Caki2 (cell line): ENCODE results near the gene MIGA1. TPM values are rescaled to one million over a fixed set of nuclear protein-coding genes. Genes with fewer than 3 reads are reported as not detected.

Experiments used
- DNase-seq: peaks from one replicate; pipeline ENCODE4 v3.0.0-alpha.2; 2015; ENCODE audit warnings: low read depth
- in situ Hi-C: cut with HindIII; loops from 2 replicates; pipeline ENCODE4 v1.10.0; 2016; ENCODE audit warnings: low sequenced_read_pairs, low pct_unique_long_range_greater_than_20kb, mixed read lengths
- total RNA-seq: library from RNA; depleted of rRNA; stranded (reverse); fragments of >200 nt; shearing (Covaris generic); gene quantifications from 2 replicates; pipeline ENCODE4 v1.2.3, GENCODE V29; 2014; ENCODE audit warnings: low replicate concordance

The MIGA1 gene
- total RNA-seq, 1 experiment from 2014 or later = 2.8 TPM

- peak; percentile 6 for DNase-seq
- in situ Hi-C loops = no loop called here
Observed at GRCh38 chr1:77831976-77832711, 52.7 kb downstream of the MIGA1 start.

DNA sequence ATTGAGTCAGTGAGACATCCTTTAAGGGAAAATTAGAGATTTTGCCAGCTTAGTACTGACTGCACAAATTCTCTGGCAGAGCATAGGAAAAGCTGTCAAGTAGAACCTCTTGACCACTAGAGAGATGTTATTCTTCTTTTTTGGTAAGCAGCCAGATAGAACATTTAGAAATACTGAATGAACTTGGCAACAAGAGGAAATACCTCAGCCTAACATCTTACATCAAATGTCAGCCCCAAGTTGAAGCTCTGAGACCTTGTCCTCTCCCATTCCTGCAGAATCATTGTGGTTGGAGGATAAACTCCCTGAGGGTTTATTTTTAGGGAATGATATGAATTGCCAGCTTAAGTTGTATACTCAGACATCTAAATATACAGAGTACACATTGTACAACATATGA is 53.5 kb downstream of the MIGA1 start:
- peak; percentile 57 for DNase-seq
- in situ Hi-C loops = no loop called here

DNA sequence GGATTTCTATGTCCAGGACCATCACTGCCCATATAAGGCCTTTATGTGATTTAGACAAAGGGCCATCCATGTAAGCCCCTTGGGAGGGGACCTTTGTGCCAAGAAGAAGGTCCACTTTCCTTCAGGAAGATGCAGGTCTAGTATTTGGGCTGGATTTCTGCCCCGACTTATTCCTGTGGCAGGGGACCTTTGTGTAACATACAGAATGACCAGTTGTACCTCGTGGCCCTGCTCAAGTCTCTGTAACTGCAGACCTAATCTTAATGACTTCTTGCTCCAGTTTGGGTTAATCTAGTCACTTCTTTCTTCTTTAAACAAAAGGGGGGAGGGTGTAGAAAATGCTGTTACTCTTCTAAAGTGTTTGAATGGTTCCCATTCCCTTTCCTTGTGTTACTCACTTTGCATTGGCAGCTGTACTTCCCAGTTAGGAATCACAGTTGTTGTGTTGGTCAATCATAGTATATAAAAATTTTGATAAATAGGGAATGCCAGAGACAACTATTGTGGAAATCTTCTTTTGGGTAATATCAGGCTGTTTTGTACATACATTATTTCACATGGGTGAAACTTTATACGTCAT is 54.2 kb downstream of the MIGA1 start:
- DNase-seq = no peak
- in situ Hi-C loops = no loop called here

DNA sequence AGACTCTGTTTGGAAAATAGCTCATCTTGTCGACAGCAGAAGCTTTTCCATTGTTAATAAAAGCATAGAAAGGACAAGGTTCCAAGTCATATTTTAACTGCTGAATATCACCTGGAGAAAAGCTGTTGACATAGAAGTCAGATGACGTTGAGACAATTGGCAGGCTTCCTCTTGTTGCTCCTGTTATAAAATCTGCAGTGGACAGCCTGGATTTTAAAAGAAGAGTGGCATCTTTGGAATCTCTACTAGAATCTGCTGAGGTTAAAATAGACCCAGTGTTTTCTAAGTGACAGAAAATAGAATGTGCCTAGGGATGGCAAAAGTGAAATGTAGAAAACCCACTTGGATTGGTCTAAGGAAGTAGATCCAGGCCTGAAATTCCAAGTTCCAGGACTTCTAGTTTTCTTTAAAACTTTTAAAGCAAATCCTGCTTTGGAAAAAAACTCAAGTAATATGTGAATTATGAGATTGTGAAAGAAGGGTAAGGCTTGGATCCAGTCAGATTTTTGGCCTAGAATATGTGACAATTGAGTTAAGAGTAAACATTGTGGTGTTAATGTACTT is 55.4 kb downstream of the MIGA1 start:
- in situ Hi-C loops = no loop called here

GRCh38 chr1:77841574-77841973 is 62.1 kb downstream of the MIGA1 start:
- DNase-seq = no peak
- in situ Hi-C loops = no loop called here

More for the DNA sequence above, 55.4 kb downstream of the MIGA1 start:
- peak; percentile 41 for DNase-seq

- in situ Hi-C loops = no loop called here
- DNase-seq = no peak
Observed at GRCh38 chr1:77845951-77846350, 66.5 kb downstream of the MIGA1 start.

- in situ Hi-C loops = no loop called here
Observed at GRCh38 chr1:77846966-77847365, 67.5 kb downstream of the MIGA1 start.

DNA sequence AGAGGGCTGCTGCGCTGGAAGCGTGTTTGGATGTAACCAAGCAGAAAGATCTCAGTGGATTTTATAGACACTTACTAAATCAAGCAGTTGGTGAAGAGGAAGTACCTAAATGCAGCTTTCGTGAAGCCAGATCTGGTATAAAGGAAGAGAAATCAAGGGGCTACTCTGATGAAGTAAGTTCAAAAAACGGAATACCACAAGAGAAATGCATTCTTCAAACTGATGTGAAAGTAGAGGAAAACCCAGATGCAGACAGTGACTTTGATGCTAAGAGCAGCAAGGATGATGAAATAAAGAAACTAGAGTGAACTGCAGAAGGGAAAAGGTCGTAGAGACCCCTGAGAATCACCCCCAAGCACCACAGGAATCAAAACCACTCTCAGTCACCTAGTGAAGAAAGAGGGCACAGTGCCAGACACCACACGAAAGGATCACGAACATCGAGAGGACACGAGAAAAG is 68.2 kb downstream of the MIGA1 start:
- in situ Hi-C loops = no loop called here
- no peak for DNase-seq

More at GRCh38 chr1:77846966-77847365, 67.5 kb downstream of the MIGA1 start:
- DNase-seq = no peak

- in situ Hi-C loops = no loop called here
Observed at GRCh38 chr1:77850082-77850481, 70.6 kb downstream of the MIGA1 start.

GRCh38 chr1:77857552-77857951 is 78.1 kb downstream of the MIGA1 start:
- in situ Hi-C loops = no loop called here
- no peak for DNase-seq

More at GRCh38 chr1:77850082-77850481, 70.6 kb downstream of the MIGA1 start:
- no peak for DNase-seq

DNA sequence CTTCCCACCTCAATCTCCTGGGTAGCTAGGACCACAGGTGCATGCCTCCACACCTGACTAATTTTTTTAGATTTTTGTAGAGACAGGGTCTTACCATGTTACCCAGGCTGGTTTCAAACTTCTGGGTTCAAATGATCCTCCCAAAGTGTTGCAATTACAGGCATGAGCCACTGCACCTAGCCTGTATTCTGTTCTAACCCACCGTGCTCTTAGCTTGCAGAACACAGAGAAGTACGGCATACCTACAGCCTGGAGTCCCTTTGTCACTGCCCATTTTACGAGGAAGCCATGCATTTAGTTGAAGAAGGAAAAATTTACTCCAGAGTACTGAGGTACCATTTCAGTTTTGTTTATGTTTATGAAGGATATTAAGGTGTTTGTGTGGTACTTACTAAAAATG is 79.3 kb downstream of the MIGA1 start:
- no peak for DNase-seq
- in situ Hi-C loops = no loop called here

- no peak for DNase-seq
- in situ Hi-C loops = no loop called here
Observed at GRCh38 chr1:77859248-77859647, 79.8 kb downstream of the MIGA1 start.

- in situ Hi-C loops = no loop called here
- no peak for DNase-seq
Observed at GRCh38 chr1:77866296-77866695, 86.8 kb downstream of the MIGA1 start.

- DNase-seq = no peak
- in situ Hi-C loops = no loop called here
Observed at GRCh38 chr1:77872645-77873044, 93.2 kb downstream of the MIGA1 start.

GRCh38 chr1:77873461-77873860 is 94.0 kb downstream of the MIGA1 start:
- in situ Hi-C loops = no loop called here
- no peak for DNase-seq

- in situ Hi-C loops = no loop called here
- DNase-seq = peak; percentile 58
Observed at GRCh38 chr1:77874804-77875445, 95.5 kb downstream of the MIGA1 start.

- DNase-seq = no peak
- in situ Hi-C loops = no loop called here
Observed at GRCh38 chr1:77876884-77877283, 97.4 kb downstream of the MIGA1 start.

DNA sequence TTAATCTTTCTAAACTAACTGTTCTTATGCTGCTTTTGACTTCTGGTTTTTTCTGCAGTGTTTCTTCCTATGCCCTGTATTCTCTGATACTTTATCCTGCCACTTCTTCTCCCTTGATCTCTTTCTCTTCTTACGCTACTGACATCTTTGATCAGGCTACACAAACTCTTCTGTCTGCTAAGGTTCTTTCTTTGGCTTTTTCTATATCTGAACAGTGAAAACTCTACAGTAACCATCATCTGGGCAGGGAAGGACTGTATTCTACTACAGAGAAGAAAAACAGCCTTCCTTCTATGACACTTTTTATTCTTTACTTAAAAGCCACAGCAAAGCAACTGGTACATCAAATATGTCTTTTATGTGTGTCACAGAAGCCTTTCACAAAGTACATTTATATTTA is 101.6 kb downstream of the MIGA1 start:
- no peak for DNase-seq
- in situ Hi-C loops = no loop called here

DNA sequence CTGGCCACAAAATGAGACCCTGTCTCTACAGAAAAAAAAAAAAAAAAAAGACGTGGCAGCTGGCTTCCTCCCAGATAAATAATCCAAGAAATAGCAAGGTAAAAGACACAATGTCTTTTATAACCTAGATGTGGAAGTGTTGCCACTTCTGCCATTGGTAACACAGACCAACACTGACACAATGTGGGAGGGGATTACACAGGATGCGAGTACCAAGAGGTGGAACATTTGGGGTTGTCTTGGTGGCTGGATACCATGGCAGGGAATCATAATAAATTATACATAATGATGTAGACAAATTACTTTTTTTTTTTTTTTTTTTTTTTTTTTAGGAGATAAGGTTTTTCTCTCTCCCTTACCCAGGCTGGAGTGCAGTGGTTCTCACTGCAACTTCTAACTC is 103.0 kb downstream of the MIGA1 start:
- in situ Hi-C loops = no loop called here

More for the DNA sequence above, 103.0 kb downstream of the MIGA1 start:
- DNase-seq = no peak
